NCI-H2227 treated with DMSO at 0.1 percent for 48 hours (cell line): ENCODE data around the gene CARM1.
"Not testable (repeated sequence)": the region's sequence is repeated elsewhere in the genome, so short reads cannot be mapped to it uniquely, and the experiment has no call there.

ENCODE experiments used
- DNase-seq: peaks from one replicate; lab custom pipeline; 2025; lab: John Stamatoyannopoulos, UW

Gene CARM1

DNA sequence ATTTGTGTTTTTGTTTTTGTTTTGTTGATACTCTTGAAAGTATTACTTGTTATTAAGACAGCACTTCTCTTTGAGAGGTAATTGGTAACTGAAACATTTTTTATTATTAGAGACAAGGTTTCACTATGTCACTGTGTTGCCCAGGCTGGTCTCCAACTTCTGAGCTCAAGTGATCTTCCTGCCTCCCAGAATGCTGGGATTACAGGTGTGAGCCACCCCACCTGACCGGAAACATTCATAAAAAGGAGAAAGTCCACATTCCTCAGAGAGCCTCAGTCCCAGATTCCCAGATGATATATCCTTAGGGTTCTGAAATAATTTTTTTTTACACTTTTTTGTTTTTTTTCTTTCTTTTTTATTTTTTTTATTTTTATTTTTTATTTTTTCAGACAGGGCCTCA lies 2.7 kb downstream of the CARM1 start:
- DNase-seq = no peak

DNA sequence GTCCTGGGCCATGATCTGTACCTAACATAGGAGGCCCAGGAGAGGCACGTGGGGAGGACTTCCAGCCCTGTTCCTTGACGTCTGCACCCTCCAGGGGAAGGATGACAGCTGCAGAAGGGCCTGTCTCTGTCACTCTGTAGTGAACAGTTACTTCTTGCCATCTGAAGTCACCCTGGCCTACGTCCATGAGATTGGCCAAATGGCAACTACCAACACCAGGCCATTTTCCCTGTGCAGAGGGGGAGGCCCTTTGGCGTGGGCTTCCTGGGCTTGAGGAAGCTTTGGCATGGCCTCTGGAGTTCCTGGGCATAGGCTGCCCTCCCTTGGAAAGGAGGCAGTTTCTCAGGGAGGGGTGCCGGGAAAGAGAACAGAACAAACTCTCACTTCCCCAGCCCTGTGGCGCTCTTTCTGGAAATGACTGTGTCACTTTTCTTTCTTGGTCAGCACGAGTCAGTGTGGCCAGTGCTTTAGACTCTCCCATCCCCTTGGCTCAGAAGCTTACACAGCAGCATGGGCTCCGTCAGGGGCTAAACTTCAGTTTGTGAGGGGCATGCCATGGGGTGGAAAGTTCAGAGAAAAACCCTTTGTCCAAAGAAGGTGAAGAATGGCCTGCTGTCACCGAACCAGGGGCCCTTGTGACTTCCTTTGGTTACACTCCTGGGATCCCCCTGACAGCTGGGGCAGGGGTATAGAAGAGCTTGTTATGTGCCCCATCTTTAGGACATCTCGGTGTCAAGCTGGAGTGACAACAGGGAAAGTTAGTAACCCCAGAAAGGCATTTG lies 5.3 kb downstream of the CARM1 start:
- DNase-seq = no peak

DNA sequence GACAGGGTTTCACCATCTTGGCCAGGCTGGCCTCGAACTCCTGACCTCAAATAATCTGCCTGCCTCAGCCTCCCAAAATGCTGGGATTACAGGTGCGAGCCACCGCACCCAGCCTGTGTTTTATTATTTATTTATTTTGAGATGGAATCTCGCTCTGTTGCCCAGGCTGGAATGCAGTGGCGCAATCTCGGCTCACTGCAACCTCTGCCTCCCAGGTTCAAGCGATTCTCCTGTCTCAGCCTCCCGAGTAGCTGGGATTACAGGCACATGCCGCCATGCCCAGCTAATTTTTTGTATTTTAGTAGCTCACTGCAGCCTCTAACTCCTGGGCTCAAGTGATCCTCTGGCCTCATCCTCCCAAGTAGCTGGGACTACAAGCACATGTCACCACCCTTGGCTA lies 6.3 kb downstream of the CARM1 start:
- DNase-seq = not testable (repeated sequence)

DNA sequence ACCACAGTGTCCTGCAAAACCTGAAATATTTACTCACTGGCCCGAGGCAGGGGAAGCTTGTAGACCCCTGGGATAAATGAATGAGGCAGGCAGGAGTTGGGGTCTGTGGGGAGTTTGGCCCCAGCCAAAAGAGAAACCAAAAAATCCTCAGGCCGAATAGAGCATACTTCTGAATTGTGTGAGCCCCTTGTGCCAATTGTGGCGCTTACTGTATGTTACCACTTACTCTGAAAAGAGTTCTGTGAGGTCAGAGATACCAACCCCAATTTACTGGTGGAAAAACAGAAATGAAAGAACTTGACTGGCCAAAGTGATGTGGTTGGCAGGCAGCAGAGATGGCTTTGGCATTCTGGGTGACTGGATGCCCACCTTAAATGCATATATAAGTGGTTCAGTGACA lies 6.9 kb downstream of the CARM1 start:
- DNase-seq = no peak

DNA sequence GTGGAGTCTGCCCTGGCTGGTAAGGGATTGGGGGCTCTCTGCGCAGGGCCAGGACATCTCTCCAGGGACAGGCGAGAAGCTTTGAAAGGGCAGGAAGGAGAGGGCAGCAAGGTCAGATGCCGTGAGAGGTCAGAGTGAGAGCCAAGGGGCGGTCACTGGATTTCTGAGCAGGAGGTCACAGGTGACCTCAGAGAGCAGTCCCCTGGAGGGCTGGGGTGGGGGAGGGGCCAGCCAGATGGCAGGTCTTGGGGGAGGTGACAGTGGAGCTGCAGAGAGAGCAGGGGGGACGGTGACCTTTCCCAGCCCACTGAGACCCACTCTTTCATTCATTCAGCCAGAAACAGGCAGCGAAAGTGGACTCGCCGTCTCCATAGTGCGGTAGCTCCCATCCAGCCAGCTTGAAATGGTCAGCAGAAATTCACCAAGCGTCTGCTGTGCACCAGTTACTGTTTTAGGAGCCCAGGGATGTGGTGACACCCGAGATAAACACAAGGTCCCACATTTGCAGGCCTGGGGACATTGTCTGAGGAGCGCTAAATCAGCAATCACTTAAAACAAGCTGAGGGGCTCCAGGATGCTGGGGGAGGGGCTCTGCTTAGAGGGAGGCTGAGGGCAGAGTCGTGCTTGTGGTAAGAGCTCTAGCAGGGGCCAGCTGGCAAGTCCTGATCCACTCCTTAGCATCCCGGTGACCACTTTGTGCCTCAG lies 10.2 kb downstream of the CARM1 start:
- DNase-seq = no peak

DNA sequence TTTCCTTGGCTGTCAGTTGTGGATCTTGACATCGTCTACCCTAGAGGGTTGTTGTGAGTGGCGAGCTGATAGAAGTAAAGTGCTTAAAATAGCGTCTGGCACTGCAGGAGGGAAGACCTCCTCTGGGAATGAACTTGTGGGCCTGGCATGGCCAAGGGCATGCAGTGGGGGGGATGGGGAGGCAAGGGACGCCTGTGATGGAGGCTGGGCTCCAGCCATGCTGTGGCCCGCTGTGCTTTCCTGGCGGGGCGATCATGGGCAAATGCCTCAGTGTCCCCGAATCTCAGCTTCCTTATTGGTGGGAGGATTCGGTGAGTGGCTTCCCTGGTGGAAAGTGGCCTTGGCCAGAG lies 10.7 kb downstream of the CARM1 start:
- DNase-seq = no peak

DNA sequence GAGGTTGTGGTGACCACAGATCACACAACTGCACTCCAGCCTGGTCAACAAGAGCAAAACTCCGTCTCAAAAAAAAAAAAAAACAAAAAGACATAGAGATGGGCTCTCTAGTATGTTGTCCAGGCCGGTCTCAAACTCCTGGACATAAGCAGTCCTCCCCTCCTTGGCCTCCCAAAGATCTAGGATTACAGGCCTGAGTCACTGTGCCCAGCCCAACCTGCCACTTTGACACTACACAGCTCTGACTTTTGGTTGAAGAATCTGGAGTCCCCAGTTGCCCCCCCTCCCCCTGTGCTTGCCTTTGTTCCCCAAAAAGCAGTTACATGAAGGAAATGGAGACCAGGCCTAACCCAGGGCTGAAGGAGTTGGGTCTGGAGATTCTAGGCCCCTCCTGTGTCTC lies 12.9 kb downstream of the CARM1 start:
- DNase-seq = no peak

DNA sequence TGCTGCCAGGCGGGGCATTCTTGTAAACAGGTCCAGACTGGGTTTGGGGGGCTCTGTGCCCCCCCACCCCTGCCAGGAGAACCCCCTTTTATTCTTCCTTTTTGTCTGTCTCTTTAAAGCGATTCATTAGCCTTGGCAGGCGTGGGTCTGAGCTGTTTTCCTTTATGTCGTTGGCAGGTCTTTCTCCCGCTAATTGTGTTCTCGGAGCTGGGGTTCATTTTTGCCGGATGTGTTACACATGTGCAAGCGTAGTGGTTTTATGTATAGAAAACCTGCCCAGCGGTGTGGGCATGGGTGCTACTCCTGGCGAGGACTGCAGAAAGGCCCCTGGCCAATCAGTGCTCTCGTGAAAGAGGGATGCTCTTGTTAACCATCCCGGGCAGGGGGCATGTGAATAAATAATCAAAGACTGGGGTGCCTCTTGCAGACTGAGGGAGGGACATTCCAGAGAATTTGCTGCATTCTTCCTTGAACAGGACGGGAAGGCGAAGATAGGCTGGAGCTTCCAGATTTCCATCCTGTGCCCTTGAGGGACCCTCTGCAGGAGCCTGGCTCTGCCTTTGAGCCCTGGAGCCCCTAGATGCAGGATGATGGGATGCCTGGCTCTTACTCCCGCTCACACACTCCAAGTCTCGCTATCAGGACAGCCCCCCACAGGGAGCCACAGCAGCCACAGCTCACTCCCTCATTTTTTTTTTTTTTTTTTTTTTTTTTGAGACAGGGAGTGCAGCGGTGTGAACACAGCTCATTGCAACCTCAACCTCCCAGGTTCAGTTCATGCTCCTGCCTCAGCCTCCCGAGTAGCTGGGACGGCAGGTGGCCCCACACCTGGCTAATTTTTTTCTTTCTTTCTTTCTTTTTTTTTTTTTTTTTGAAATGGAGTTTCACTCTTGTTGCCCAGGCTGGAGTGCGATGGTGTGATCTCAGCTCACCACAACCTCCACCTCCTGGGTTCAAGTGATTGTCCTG lies 14.1 kb downstream of the CARM1 start:
- DNase-seq = no peak

DNA sequence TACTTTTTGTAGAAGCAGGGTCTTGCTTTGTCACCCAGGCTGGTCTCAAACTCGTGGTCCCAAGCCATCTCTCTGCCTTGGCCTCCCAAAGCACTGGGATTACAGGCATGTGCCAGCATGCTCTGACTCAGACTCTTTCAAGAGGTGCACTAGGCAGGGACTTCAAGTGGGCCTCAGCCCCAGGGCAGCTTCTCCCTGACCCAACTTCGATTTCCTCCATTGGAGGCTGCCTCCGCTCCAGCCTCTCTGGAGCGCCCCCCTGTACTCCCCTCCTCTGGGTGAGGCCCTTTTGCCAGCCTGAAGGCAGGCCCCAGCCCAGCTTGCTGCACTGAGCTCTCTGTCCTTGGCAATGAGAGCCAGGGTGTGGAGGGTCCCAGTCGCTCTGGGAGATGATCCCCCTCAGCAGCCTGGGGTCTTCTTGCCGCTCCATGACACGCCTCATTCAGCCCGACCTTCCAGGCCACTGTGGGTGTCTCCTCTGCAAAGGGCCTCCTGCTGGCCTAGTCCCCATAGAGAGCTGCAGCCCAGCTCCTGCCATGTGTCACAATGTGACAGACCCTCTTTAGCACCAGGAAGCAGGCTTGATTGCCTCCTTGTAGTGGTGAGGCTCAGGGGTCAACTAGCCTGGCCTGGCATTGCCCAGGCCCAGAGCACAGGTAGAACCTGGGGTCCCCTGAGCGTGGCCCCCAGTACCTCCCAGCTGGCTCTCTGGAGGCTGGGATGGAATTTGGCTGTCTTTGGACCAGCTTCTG lies 16.4 kb downstream of the CARM1 start:
- no peak for DNase-seq

DNA sequence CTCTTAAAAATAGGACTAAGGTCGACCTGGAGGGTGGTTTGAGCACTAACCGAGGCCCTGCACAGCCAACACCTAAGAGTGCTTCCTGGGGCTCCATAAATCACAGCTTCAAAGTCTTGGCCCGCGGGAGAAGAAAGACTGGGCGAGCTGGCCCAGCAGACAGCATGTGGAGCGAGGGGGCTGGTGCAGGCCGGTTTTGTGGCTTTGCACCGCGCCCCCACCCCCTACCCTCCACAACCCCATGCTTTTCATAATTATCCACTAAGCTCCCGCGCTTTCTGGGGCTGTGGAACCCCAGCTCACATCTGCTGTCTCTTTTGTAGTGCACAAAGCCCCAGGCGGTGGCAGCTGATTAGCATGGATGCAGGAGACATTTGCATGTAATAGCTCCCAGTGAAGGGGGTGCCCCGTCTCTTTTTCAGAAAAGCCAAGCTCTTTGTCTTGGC lies 17.1 kb downstream of the CARM1 start:
- DNase-seq = peak; percentile 20

DNA sequence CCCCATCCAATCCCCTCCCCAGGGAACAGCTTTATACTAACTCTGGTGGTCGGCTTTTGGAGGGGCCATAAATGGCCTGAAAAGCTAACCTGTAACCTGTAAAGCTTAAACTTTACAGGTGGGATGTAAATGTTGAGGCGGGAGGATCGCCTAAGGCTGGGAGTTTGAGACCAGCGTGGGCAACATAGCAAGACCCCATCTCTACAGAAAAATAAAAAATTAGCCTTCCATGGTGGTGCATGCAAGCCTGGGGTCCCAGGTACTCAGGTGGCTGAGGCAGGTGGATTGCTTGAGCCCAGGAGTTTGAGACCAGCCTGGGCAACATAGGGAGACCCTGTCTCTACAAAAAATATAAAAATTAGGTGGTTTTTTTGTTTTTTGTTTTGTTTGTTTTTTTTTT lies 18.5 kb downstream of the CARM1 start:
- DNase-seq = no peak

DNA sequence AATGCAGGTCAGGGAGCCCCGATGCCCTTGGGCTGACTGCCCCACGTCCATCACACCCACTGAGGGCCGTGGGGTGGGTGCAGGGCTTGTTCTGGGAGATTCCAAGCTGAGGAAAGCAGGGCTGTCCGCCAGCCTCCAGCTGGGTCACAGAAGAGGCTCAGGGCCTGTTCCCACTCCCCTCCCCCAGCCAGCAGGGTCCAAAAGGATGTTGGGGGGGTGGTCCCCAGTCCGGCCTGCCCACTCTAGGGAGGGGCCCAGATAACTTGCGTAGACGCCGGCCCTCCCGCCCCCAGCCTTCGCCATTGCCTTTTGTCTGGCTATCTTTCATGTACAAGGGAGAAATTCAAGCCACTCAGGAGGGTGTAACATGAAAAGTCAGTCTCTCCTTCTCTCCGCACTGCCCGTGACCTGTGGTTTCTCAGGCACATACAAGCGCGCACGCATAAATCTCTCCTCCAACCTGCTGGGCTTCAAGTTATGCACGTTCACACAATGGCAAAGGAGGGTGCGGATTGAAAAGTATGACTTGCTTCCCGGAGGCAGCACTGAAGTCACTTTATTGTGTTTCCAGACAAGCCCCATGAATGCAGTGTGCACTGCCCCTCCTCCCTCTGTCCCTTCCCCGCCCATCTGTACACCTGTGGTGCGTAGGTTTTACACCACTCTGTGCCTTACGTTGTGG lies 20.2 kb downstream of the CARM1 start:
- DNase-seq = no peak

DNA sequence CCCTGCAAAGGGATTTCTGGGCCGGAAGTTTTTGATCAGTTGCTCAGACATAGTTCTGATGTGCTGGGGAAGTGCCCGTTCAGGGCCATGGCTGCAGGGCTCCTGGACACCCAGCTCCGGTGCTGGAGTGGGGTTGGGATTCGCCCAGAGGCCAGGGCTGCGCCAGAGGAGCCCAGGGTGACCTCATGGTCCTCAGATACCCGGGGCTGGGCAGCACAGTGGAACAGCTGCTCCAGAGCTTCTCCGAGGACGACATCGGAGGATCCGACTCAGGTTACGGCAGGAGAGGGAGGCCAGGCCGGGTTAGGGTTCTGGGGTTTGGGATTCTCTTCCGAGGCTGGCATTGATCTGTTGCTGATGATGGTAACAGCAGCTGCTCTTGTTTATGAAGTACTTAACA lies 20.9 kb downstream of the CARM1 start:
- DNase-seq = no peak

DNA sequence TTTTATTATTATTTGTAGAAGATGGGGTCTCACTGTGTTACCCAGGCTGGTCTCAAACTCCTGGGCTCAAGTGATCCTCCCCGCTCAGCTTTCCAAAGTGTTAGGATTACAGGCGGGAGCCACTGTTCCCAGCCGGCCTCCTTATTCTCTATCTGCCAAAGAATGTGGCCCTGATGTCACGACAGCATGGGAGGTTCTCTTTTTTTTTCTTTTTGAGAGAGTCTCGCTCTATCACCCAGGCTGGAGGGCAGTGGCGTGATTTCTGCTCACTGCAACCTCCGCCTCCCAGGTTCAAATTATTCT lies 23.5 kb downstream of the CARM1 start:
- no peak for DNase-seq

DNA sequence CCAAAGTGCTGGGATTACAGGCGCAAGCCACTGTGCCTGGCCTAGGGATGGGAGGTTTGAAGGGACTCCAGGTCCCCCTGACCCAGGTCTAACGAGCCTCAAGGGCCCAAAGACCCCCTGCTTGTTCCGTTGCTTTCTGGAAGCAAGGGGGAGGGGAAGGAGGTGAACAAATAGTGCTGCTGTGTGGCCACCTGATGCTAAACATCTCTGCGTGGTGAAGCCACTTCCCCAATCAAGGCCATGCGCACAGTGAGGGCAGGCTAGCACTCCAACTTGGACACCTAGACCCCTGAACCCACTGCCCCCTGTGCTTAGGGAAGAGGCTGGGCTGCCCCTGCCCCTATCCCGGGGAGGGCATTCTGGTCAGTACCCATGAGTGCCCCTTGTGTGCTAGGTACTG lies 24.0 kb downstream of the CARM1 start:
- no peak for DNase-seq

DNA sequence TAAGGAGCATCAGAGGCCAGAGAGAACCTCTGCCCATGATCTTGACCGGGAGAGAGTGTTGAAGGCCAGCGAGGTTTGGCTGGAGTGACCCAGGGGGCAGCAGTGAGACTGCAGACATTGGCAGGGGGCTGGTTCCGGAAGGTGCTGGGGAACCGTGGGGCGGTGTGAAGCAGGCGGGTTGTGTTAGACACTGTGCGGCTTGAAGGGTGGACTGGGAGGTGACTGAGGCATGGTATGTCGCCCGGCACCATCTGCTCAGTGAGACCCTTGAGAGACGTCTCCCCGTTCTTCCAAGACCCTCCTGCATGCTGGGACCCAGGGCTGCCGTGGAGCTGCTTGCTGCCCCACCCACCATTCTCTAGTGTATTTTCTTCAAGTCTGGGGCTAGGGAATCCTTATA lies 24.6 kb downstream of the CARM1 start:
- DNase-seq = no peak

DNA sequence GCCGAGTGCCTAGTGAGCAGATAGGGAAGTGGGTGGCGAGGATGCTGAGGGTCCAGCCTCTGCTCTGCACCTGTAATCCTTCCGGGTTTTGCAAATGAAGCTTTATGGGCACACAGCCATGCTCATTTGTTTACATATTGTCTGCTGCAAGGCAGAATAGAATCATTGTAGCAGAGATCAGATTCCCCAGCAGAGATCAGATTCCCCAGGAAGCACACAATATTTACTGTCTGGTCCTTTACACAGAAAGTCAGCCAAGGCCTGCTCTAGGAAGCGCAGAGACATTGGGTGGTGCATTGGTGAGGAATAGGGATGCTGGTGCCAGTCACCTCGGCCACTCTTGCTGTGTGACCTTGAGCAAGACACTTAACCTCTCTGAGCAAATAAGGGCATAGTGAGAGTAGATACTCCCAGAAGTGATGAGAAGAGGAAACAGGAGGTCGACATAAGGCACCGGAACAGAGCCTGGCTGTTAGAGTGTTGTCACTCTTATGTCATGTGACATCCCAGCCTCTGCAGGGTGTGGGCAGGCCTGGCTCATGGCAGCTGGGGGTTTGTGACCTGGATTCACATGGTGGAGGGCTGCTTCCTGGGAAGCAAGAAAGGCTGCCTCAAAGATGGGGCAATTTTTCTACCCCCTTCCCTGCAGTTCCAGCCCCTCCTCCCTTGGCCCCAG lies 25.6 kb downstream of the CARM1 start:
- DNase-seq = no peak

DNA sequence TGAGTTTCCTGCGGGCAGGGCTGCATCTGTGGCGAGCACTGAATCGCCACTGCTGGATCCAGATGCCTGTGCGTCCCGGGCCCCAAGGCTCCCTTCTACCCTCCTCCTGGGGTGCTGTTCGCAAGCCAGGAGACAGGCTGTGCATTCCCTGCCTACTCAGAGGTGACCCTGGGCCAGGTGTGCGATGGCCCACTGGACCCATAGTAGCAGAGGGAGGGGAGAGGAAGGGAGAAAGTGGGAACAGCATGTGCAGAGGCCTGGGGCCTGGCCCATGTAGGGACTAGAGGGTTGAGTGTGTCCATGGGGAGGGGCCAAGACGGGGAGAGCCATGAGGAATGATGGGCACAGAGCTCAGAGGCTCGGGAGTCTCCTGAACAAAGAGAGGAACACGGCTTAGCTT lies 27.3 kb downstream of the CARM1 start:
- DNase-seq = no peak

DNA sequence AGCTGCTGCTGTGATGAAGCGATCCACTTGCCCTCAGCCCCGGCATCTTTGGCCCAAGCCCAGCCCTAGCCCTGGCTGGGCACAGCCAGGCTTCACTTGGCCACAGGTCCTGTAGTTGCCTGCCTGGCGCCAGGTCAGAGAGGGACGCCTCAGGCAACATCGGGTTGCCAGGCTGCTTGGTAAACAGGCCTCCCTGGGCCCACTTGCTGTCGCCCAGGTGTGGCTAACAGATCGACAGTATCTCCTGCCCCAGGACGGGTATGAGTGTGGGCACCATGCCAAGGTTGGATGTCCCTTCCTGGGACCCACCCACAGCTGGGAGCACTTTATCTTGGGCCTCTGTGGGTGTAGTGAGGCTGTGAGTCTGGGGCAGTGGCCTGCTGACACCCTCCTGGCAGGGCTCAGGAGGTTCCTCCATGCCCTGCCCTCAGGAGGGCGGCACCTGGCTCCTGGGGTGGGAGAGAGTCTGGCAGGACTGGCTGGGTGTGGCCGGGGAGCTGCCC lies 27.8 kb downstream of the CARM1 start:
- DNase-seq = no peak

DNA sequence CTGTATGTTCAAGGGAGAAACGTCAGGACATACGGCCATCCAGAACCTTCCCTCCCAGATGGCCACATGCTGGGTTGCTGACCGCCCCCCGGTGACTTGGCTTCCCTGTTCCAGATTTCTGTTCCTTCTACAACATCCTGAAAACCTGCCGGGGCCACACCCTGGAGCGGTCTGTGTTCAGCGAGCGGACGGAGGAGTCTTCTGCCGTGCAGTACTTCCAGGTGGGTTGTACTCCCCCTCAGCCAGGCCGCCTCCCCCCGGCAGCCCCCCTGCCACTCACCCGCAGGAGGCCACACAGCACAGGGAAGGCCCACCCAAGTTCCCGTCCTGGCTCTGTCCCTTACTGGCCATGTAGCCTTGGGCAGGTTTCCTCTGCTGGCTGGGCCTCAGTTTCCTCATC lies 36.6 kb downstream of the CARM1 start:
- DNase-seq = no peak
